ENCODE data around the gene RNASE7.

GRCh38 chr14:21072781-21073339, 30.7 kb downstream of the RNASE7 start:
- TF ChIP-seq CTCF (conservative IDR thresholded peaks at IDR 0.05; ENCODE audit: low read length) (no peak), EZH2phosphoT487 (IDR thresholded peaks at IDR 0.05; ENCODE audit: borderline replicate concordance, low read depth, low read length) (no peak)

Measured in OCI-LY7 (cell line).